B cell (primary cell): ENCODE results near the gene HUS1B.

Source experiments
- CTCF ChIP-seq: fragments of 200-600 bp; IDR thresholded peaks from one replicate; pipeline ENCODE4 v1.8.0; 2022; ENCODE audit warnings: antibody characterized with exemption, mild to moderate bottlenecking
- EZH2 ChIP-seq: IDR thresholded peaks from 2 replicates; pipeline ENCODE4 v1.6.1; 2012; ENCODE audit warnings: borderline replicate concordance, low read depth, mild to moderate bottlenecking, moderate library complexity, low read length; ENCODE audit not compliant: insufficient read depth, poor library complexity, severe bottlenecking

GRCh38 chr6:684831-685636 lies 28.1 kb upstream of the HUS1B start:
- TF ChIP-seq EZH2 (no peak), CTCF (no peak)
